ENCODE measurements around the gene ZNF302.
"Not testable (repeated sequence)": the region's sequence is repeated elsewhere in the genome, so short reads cannot be mapped to it uniquely, and the experiment has no call there.

ZNF302 gene

DNA sequence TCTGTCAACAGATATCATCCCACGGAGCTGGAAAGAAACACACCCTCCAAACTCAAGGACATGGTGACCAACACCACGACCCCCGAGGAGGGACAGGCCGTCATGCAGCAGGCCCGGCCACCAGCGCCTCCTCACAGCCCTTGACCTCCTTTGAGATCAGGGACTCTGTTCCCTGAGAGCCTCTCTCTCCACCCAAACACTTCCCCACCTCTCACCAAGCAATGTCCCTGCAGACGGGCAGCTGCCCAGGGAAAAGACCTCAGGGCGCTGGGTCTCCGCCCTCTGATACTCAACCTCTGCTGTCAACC lies 10.6 kb upstream of the ZNF302 start:
- H3K27me3 ChIP-seq (replicated peaks; ENCODE audit: insufficient read depth, low read length): no peaks in the 10 kb centered on the region
- no peaks in the 10 kb centered on the region for H4K20me1 ChIP-seq (ENCODE audit: insufficient read depth, low read length)
- H3K4me2 ChIP-seq (ENCODE audit: low read depth, low read length): no peak overlapping the region
- H3K4me1 ChIP-seq (ENCODE audit: low read length): peaks cover 5% of the 10 kb centered on the region; the same call in 1 of the 2 replicates
- no peak overlapping the region for H3K9ac ChIP-seq (ENCODE audit: low read length)
- no peak overlapping the region for H3K27ac ChIP-seq (ENCODE audit: low read length)
- DNase-seq: no peak
- no peak overlapping the region for H3K4me3 ChIP-seq (ENCODE audit: low read length)
- H2AFZ ChIP-seq (ENCODE audit: low read length): 0 out of 2 replicates have a peak overlapping the region, but pooled peaks have one; percentile 80
- no peaks in the 10 kb centered on the region for H3K9me3 ChIP-seq (replicated peaks; ENCODE audit: insufficient read depth, low read length)
- H3K9me2 ChIP-seq (replicated peaks; ENCODE audit: insufficient read depth, low read length): no peaks in the 10 kb centered on the region
- no peaks in the 10 kb centered on the region for H3K79me2 ChIP-seq (ENCODE audit: low read length)
- TF ChIP-seq, protein P1, sequence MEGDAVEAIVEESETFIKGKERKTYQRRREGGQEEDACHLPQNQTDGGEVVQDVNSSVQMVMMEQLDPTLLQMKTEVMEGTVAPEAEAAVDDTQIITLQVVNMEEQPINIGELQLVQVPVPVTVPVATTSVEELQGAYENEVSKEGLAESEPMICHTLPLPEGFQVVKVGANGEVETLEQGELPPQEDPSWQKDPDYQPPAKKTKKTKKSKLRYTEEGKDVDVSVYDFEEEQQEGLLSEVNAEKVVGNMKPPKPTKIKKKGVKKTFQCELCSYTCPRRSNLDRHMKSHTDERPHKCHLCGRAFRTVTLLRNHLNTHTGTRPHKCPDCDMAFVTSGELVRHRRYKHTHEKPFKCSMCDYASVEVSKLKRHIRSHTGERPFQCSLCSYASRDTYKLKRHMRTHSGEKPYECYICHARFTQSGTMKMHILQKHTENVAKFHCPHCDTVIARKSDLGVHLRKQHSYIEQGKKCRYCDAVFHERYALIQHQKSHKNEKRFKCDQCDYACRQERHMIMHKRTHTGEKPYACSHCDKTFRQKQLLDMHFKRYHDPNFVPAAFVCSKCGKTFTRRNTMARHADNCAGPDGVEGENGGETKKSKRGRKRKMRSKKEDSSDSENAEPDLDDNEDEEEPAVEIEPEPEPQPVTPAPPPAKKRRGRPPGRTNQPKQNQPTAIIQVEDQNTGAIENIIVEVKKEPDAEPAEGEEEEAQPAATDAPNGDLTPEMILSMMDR (IDR thresholded peaks at IDR 0.05; ENCODE audit: low read length): no peak
- TF ChIP-seq EZH2phosphoT487 (IDR thresholded peaks at IDR 0.05; ENCODE audit: low read length): no peak
- no peak for TF ChIP-seq EZH2 (optimal IDR thresholded peaks at IDR 0.05; ENCODE audit: low read depth, low read length)
- H3K36me3 ChIP-seq (replicated peaks; ENCODE audit: insufficient read depth, low read length): no peaks in the 10 kb centered on the region
- no peaks in the 10 kb centered on the region for H3F3A ChIP-seq (ENCODE audit: insufficient read depth, low read length)

DNA sequence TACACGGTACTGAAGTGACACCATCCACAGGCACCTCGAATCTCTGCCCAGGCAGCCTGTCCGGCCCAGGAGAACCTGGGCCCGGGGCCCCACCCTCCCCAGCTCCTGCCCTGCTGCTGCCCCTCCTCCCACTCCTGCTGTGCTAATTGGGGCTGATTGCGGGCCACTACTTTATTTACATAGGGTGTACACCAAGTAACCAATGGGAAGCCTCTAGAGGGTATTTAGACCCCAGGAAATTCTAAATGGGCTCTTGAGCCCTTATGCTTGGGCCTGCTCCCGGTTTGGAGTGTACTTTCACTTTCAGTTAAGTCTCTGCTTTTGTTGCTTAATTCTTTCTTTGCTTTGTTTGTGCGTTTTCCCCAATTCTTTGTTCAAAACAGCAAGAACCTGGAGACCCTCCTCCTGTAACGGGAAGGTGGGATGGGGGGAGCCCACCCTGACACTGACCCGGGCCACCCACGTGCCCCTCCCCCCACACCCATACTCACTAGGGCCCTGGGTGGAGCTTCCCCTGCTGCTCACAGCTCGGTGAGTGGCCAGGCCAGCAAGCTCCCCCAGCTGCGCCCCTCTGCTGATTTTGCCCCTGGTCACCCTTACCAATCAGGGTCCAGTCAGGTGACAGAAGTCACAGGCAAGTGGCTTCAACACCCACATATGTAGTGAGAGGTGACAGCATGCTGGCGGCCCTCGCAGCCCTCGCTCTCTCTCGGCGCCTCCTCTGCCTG lies 10.0 kb upstream of the ZNF302 start:
- Histone ChIP-seq H2AFZ (ENCODE audit: low read length) (peak overlapping the region; percentile 80), H3K9me3 (replicated peaks; ENCODE audit: insufficient read depth, low read length) (no peaks in the 10 kb centered on the region), H3K27me3 (replicated peaks; ENCODE audit: insufficient read depth, low read length) (no peaks in the 10 kb centered on the region), H3K4me1 (ENCODE audit: low read length) (peaks cover 5% of the 10 kb centered on the region; the same call in 1 of the 2 replicates), H3K9ac (ENCODE audit: low read length) (peak overlapping the region; percentile 7; the same call in 1 of the 2 replicates), H3F3A (ENCODE audit: insufficient read depth, low read length) (no peaks in the 10 kb centered on the region), H3K36me3 (replicated peaks; ENCODE audit: insufficient read depth, low read length) (no peaks in the 10 kb centered on the region), H3K4me3 (ENCODE audit: low read length) (peak overlapping the region; percentile 52), H4K20me1 (ENCODE audit: insufficient read depth, low read length) (no peaks in the 10 kb centered on the region), H3K79me2 (ENCODE audit: low read length) (no peaks in the 10 kb centered on the region), H3K4me2 (ENCODE audit: low read depth, low read length) (peak overlapping the region; percentile 59), H3K9me2 (replicated peaks; ENCODE audit: insufficient read depth, low read length) (no peaks in the 10 kb centered on the region), H3K27ac (ENCODE audit: low read length) (no peak overlapping the region)
- peak; percentile 40 for DNase-seq
- TF ChIP-seq, protein P1 (IDR thresholded peaks at IDR 0.05; ENCODE audit: low read length): no peak
- no peak for TF ChIP-seq EZH2 (optimal IDR thresholded peaks at IDR 0.05; ENCODE audit: low read depth, low read length)
- no peak for TF ChIP-seq EZH2phosphoT487 (IDR thresholded peaks at IDR 0.05; ENCODE audit: low read length)

DNA sequence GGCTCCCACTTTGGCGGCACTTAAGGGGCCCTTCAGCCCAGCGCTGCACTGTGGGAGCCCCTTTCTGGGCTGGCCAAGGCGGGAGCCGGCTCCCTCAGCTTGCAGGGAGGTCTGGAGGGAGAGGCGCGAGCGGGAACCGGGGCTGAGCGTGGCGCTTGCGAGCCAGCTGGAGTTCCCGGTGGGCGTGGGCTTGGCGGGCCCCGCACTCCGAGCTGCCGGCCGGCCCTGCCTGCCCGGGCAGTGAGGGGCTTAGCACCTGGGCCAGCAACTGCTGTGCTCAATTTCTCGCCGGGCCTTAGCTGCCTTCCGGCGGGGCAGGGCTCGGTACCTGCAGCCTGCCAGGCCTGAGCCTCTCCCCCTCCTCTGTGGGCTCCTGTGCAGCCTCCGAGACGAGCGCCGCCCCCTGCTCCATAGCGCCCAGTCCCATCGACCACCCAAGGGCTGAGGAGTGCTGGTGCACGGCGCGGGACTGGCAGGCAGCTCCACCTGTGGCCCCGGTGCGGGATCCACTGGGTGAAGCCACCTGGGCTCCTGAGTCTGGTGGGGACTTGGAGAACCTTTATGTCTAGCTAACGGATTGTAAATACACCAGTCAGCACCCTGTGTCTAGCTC lies 9.3 kb upstream of the ZNF302 start:
- not testable (repeated sequence) for H3K4me3 ChIP-seq (ENCODE audit: low read length); H3K27ac ChIP-seq (ENCODE audit: low read length); DNase-seq; H4K20me1 ChIP-seq (ENCODE audit: insufficient read depth, low read length); H3K4me1 ChIP-seq (ENCODE audit: low read length); H3K4me2 ChIP-seq (ENCODE audit: low read depth, low read length); H3K36me3 ChIP-seq (replicated peaks; ENCODE audit: insufficient read depth, low read length); H3K9me3 ChIP-seq (replicated peaks; ENCODE audit: insufficient read depth, low read length); H3K27me3 ChIP-seq (replicated peaks; ENCODE audit: insufficient read depth, low read length); H3K9me2 ChIP-seq (replicated peaks; ENCODE audit: insufficient read depth, low read length); H3F3A ChIP-seq (ENCODE audit: insufficient read depth, low read length); H3K9ac ChIP-seq (ENCODE audit: low read length); H3K79me2 ChIP-seq (ENCODE audit: low read length)
- H2AFZ ChIP-seq (ENCODE audit: low read length): peak overlapping the region; percentile 80; the same call in 1 of the 2 replicates

DNA sequence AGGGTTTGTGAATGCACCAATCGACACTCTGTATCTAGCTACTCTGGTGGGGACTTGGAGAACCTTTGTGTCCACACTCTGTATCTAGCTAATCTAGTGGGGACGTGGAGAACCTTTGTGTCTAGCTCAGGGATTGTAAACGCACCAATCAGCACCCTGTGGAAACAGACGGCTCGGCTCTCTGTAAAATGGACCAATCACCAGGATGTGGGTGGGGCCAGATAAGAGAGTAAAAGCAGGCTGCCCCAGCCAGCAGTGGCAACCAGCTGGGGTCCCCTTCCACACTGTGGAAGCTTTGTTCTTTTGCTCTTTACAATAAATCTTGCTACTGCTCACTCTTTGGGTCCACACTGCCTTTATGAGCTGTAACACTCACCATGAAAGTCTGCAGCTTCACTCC lies 8.8 kb upstream of the ZNF302 start:
- not testable (repeated sequence) for H3K79me2 ChIP-seq (ENCODE audit: low read length); H3K4me3 ChIP-seq (ENCODE audit: low read length); H3F3A ChIP-seq (ENCODE audit: insufficient read depth, low read length); H3K9ac ChIP-seq (ENCODE audit: low read length); H4K20me1 ChIP-seq (ENCODE audit: insufficient read depth, low read length); H3K4me2 ChIP-seq (ENCODE audit: low read depth, low read length); H3K36me3 ChIP-seq (replicated peaks; ENCODE audit: insufficient read depth, low read length); H3K9me2 ChIP-seq (replicated peaks; ENCODE audit: insufficient read depth, low read length); H2AFZ ChIP-seq (ENCODE audit: low read length); H3K9me3 ChIP-seq (replicated peaks; ENCODE audit: insufficient read depth, low read length); H3K27me3 ChIP-seq (replicated peaks; ENCODE audit: insufficient read depth, low read length); H3K4me1 ChIP-seq (ENCODE audit: low read length); DNase-seq; H3K27ac ChIP-seq (ENCODE audit: low read length)

All from MM.1S (cell line).